WERI-Rb-1 (cell line): ENCODE results near the gene CFAP45.

Experiments used
- DNase-seq: peaks from one replicate; pipeline ENCODE4 v3.0.0-alpha.2; 2020
- H3K27ac ChIP-seq: fragments of 250-450 bp; sonication (Bioruptor Pico); 2 replicates; pipeline ENCODE4 v1.5.1; 2020; ENCODE audit warnings: mild to moderate bottlenecking, moderate library complexity
- H3K27me3 ChIP-seq: fragments of 250-450 bp; sonication (Bioruptor Pico); 2 replicates; pipeline ENCODE4 v1.5.1; 2021; ENCODE audit warnings: mild to moderate bottlenecking, low read depth, moderate library complexity; ENCODE audit not compliant: insufficient read depth, severe bottlenecking
- H3K36me3 ChIP-seq: fragments of 250-450 bp; sonication (Bioruptor Pico); 2 replicates; pipeline ENCODE4 v1.5.1; 2020; ENCODE audit warnings: mild to moderate bottlenecking, moderate library complexity
- H3K4me3 ChIP-seq: 2 replicates; pipeline ENCODE4 v1.5.1; 2011; ENCODE audit warnings: low read depth, mild to moderate bottlenecking, control low read depth, low read length
- H3K9me3 ChIP-seq: fragments of 250-450 bp; sonication (Bioruptor Pico); 2 replicates; pipeline ENCODE4 v1.5.1; 2021; ENCODE audit warnings: mild to moderate bottlenecking, moderate library complexity; ENCODE audit not compliant: severe bottlenecking
- TF ChIP-seq, protein P1 (sequence below): IDR thresholded peaks from 2 replicates; pipeline ENCODE4 v1.5.1; 2011; ENCODE audit warnings: low read depth, mild to moderate bottlenecking, control low read depth, inconsistent platforms, low read length

The CFAP45 gene

GRCh38 chr1:159921700-159922504, 21.9 kb upstream of the CFAP45 start:
- DNase-seq = no peak
- Histone ChIP-seq H3K4me3 (no peak overlapping the region), H3K36me3 (peaks cover 56% of the 10 kb centered on the region), H3K9me3 (no peaks in the 10 kb centered on the region), H3K27ac (no peak overlapping the region), H3K27me3 (no peaks in the 10 kb centered on the region)
- TF ChIP-seq, protein P1, sequence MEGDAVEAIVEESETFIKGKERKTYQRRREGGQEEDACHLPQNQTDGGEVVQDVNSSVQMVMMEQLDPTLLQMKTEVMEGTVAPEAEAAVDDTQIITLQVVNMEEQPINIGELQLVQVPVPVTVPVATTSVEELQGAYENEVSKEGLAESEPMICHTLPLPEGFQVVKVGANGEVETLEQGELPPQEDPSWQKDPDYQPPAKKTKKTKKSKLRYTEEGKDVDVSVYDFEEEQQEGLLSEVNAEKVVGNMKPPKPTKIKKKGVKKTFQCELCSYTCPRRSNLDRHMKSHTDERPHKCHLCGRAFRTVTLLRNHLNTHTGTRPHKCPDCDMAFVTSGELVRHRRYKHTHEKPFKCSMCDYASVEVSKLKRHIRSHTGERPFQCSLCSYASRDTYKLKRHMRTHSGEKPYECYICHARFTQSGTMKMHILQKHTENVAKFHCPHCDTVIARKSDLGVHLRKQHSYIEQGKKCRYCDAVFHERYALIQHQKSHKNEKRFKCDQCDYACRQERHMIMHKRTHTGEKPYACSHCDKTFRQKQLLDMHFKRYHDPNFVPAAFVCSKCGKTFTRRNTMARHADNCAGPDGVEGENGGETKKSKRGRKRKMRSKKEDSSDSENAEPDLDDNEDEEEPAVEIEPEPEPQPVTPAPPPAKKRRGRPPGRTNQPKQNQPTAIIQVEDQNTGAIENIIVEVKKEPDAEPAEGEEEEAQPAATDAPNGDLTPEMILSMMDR = no peak

DNA sequence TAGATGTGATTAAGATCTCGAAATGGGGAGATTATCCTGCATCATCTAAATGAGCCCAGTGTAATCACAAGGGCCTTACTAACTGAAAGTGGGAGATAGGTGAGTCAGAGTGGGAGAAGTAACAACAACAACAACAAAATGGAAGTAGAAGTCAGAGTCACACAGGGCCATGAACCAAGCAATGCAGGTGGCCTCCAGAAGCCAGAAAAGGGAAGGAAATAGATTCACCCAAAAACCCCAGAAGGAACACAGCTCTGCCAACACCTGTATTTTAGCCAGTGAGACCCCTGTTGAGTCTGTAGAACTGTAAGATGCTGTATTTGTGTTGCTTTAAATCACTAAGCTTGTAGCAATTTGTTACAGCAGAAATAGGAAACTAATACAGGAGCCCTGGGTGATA, 21.3 kb upstream of the CFAP45 start:
- H3K27me3 ChIP-seq = no peaks in the 10 kb centered on the region
- no peak overlapping the region for H3K4me3 ChIP-seq
- H3K27ac ChIP-seq = no peak overlapping the region
- DNase-seq = no peak
- TF ChIP-seq, protein P1 = no peak
- no peaks in the 10 kb centered on the region for H3K9me3 ChIP-seq
- peaks cover 49% of the 10 kb centered on the region for H3K36me3 ChIP-seq

- no peak for DNase-seq
- H3K27ac ChIP-seq = no peak overlapping the region
- no peaks in the 10 kb centered on the region for H3K27me3 ChIP-seq
- H3K9me3 ChIP-seq = no peaks in the 10 kb centered on the region
- TF ChIP-seq, protein P1 = no peak
- H3K4me3 ChIP-seq = no peak overlapping the region
- H3K36me3 ChIP-seq = peaks cover 48% of the 10 kb centered on the region
Observed at GRCh38 chr1:159920651-159921050, 20.7 kb upstream of the CFAP45 start.

DNA sequence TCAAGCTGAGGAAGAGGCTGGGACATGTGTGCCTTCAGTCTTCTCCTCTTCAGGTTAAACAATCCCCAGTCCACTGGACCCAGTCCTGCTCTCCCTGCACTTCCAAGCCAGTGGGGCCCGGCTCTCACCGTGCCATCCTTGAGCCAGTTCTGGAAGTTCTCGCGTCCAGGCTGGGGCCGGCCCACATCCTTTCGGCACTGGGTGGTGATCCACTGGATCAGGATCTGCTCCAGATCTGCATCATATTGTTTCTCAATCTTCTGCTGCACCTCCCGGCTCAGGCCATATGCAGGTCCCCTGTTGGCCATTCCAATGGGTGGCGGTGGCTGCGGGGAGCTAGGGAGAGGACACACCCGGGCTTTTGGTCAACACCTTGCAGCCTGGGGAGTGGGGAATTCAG, 20.2 kb upstream of the CFAP45 start:
- Histone ChIP-seq H3K27ac (no peak overlapping the region), H3K4me3 (no peak overlapping the region), H3K36me3 (peaks cover 48% of the 10 kb centered on the region), H3K27me3 (no peaks in the 10 kb centered on the region), H3K9me3 (no peaks in the 10 kb centered on the region)
- no peak for DNase-seq
- TF ChIP-seq, protein P1 = no peak

DNA sequence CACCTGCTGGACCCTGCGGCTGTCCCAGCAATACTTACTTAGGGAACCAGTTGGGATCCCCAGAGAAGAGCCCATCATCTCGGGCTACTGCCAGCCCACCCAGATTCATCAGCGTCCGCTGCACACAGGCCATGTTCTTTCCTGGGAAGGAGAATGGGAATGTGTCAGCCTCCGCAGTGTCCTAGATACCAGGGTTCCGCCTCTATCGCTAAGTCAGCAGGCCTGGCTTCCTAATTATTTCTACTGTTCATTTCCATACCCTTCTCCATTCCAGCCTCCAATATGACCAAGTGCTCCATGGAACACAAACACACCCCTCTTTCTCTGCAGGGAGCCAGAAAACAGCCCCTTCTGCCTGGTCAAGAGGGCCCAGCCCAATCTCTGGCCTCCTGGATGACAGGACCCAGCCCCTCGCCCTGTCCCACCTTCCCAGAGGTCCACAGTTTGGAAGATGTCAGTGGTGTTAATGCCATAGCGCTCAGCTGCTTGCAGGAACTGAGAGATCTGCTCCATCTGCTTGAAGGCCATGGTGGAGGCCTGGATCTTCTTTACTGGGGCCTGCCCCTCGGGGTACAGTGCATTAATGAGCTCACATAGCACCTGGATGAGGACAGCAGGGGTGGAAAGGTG, 19.4 kb upstream of the CFAP45 start:
- DNase-seq = no peak
- TF ChIP-seq, protein P1 = no peak
- Histone ChIP-seq H3K36me3 (peaks cover 48% of the 10 kb centered on the region), H3K27ac (no peak overlapping the region), H3K27me3 (no peaks in the 10 kb centered on the region), H3K9me3 (no peaks in the 10 kb centered on the region), H3K4me3 (no peak overlapping the region)
